GM12874 (cell line): Measurements from ENCODE around the gene TSSK3.

Experiments
- TF ChIP-seq, protein P1 (sequence below): IDR thresholded peaks from 2 replicates; pipeline ENCODE4 v1.5.1; 2011; ENCODE audit warnings: low read depth, mild to moderate bottlenecking, control low read depth, low read length, moderate library complexity; ENCODE audit not compliant: insufficient read depth

The TSSK3 gene

DNA sequence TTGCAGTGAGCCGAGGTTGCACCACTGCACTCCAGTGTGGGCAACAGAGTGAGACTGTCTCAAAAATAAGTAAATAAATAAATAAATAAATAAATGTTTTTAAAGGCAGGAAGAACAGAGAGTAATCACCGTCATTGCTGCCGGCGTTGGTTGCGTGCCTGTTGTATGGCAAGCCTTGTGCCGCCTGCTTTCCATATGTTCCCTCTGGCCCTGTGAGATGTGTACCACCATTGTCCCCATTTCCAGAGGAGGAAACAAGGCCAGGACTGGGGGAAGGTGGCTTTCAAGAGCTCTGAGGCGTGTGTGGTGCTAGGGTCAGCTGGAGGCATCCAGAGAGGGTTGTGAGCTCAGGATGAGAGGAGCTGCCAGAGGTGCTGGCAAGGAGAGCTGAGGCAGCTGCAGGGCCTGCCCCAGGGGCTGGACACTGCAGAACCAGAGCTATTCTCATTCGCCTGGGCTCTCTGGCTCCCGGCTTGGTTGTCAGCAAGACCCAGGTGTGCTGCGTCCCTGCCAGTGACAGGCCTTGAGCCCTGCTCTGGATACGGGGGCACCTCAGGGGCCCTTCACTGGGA lies 21.1 kb upstream of the TSSK3 start:
- TF ChIP-seq, protein P1, sequence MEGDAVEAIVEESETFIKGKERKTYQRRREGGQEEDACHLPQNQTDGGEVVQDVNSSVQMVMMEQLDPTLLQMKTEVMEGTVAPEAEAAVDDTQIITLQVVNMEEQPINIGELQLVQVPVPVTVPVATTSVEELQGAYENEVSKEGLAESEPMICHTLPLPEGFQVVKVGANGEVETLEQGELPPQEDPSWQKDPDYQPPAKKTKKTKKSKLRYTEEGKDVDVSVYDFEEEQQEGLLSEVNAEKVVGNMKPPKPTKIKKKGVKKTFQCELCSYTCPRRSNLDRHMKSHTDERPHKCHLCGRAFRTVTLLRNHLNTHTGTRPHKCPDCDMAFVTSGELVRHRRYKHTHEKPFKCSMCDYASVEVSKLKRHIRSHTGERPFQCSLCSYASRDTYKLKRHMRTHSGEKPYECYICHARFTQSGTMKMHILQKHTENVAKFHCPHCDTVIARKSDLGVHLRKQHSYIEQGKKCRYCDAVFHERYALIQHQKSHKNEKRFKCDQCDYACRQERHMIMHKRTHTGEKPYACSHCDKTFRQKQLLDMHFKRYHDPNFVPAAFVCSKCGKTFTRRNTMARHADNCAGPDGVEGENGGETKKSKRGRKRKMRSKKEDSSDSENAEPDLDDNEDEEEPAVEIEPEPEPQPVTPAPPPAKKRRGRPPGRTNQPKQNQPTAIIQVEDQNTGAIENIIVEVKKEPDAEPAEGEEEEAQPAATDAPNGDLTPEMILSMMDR, result no peak

DNA sequence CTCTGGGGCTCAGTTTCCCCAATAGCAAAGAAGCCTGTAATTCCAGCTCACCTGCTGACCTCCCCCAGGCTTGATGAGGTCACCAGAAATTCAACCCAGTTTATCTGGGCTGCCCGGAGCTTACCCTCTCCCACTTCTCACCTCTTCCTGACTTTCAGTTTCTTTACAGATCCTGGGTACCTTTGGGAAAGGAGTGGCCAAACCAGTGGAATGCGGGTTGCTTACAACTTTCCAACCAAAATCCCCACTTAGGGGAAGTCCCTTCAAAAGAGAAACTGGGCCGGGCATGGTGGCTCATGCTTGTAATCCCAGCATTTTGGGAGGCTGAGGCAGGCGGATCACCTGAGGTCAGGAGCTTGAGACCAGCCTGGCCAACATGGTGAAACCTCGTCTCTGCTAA lies 20.4 kb upstream of the TSSK3 start:
- TF ChIP-seq, protein P1, result no peak

DNA sequence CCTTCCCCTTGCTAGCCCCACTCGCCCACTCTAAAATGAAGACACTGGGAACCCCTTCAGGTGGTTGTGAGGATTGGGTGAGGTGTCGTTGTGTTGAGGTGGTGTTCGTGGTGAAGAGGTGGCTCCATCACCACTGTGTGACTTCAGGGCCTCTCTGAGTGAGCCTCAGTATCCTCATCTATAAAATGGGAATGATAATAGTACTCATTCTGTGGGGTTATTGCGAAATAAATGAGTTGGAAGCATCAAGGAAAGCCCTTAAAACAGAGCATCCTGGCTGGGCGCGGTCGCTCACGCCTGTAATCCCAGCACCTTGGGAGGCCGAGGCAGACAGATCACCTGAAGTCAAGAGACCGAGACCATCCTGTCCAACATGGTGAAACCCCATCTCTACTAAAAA lies 19.6 kb upstream of the TSSK3 start:
- TF ChIP-seq, protein P1, result no peak

DNA sequence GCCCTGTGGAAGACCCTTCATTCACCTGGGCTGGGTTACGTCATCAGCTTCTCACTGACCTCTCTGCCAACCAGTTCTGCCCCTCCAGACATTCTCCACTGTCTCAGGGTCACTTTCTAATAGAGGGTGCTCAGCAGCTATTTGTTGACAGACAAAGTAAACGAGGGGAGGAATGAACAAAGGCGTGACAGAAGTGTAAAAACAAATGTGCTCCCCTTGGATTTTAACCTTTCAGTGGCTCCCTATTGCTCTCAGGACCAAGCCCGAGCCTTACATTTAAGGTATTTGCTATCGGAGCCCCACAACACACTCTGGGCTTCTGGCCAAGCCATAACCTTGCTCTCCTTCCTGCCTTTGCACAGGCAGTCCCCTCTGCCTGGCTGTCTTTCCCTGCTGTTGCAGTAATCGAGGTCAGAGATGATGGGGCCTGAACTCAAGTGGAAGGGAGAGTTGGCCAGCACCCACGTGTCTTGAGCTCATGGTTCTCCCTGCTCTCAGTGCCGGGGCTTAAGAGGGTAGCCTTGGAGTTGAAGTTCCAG lies 17.0 kb upstream of the TSSK3 start:
- TF ChIP-seq, protein P1, result no peak

DNA sequence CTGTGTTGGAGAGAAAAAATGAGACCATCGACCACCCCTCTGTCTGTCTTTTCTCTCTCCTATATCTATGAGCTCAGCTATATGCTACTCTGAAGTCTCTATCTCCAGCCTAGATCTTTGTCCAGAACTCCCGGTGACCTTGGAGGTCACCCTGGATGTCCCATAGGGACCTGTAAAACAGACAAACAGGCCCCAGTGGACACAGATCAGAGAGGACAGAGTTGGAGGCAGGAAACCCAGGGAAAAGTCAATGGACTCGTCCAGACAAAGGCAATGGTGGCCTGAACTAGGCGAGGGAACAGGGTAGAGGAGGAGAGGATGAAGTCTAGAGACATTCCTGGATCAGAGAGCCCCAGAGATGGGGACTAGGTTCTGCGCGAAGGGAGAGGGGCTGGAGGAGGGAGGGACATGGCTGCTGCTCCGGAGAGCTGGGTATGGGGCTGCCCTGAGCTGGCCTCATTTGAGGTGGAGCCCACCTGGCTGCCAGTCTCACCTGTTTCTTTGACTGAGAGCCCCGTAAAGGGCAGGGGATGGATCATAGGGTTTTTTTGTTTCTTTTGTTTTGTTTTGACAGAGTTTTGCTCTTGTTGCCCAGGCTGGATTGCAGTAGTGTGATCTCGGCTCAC lies 15.7 kb upstream of the TSSK3 start:
- TF ChIP-seq, protein P1, result no peak

DNA sequence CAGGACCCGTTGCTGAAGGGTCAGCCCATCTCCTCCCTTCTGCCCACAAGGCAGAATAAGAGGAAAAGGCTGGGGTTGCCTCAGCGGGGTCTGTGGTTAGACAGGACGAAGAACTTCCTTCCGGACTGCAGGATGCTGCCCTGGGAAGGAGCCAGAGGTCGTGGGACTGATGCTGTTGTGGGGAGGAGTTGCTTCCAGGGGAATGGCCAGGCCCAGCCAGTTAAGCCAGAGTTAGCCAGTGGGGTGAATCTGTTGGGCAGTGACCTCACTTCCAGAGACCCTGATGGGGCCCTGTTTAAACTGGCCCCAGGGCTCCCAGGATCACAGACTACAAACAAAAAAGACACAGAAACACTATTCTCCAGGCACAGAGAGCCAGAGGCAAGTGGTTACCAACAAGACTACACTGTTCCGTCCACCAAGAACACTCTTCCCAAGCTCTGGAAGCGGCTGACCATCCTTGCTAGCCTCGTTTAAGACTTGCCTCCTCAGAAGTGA lies 13.1 kb upstream of the TSSK3 start:
- TF ChIP-seq, protein P1, result no peak

DNA sequence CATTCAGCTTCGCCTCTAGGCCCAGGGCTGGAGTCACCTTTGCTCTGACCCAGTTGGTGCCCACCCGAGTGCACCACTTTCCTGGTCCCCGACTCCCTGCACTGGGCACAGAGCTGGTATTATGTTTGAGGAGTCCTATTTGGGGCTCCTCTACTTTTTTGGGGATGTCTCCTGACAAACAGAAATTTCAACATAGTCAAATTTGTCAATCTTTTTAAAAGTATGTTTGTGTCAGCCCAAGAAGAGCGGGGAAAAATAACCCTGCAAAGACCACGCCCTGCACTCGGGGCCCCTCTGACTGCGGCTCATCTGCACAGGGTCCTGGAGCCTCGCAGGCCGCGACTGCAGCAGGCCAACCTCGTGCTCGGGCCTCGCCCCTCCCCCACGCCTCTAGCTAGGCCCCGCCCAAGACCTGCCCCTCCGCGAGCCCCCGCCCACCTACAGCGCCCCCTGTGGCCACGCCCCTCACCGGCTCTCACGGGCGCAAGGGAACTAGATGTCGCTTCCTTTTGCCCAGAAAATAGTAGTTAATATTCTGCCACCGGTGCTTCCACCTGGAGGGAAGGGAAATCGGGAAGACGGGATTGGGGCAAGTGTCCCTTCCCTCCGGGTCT lies 11.4 kb upstream of the TSSK3 start:
- TF ChIP-seq, protein P1, result peak; percentile 62
